Trophoblast cell (in vitro differentiated cells and primary cell): Measurements from ENCODE around the gene RBM15B.

Experiments used
- DNase-seq, 2 donors: peaks; one replicate each; pipeline ENCODE4 v3.0.0-alpha.2; 2016
- H2AFZ ChIP-seq: 2 replicates; pipeline ENCODE4 v1.6.1; 2013; ENCODE audit warnings: low read length, moderate library complexity, mild to moderate bottlenecking; ENCODE audit not compliant: insufficient read depth, poor library complexity
- H2AK5ac ChIP-seq: 2 replicates; pipeline ENCODE4 v1.6.1; 2013; ENCODE audit warnings: mild to moderate bottlenecking, low read length
- H2BK120ac ChIP-seq: 2 replicates; pipeline ENCODE4 v1.6.1; 2013; ENCODE audit warnings: low read length, mild to moderate bottlenecking, moderate library complexity; ENCODE audit not compliant: insufficient read depth, poor library complexity
- H2BK12ac ChIP-seq: 2 replicates; pipeline ENCODE4 v1.6.1; 2013; ENCODE audit warnings: mild to moderate bottlenecking, low read length, moderate library complexity
- H2BK5ac ChIP-seq: 2 replicates; pipeline ENCODE4 v1.6.1; 2013; ENCODE audit warnings: low read length, low read depth, moderate library complexity, mild to moderate bottlenecking; ENCODE audit not compliant: poor library complexity
- H3K14ac ChIP-seq: 2 replicates; pipeline ENCODE4 v1.6.1; 2013; ENCODE audit warnings: mild to moderate bottlenecking, low read length
- H3K18ac ChIP-seq: 2 replicates; pipeline ENCODE4 v1.6.1; 2013; ENCODE audit warnings: mild to moderate bottlenecking, low read length
- H3K23ac ChIP-seq: 2 replicates; pipeline ENCODE4 v1.6.1; 2013; ENCODE audit warnings: low read length
- H3K27ac ChIP-seq: 2 replicates; pipeline ENCODE4 v1.5.1; 2013; ENCODE audit warnings: low read depth, mild to moderate bottlenecking, inconsistent platforms, low read length, moderate library complexity
- H3K27me3 ChIP-seq: 2 replicates; pipeline ENCODE4 v1.6.1; 2013; ENCODE audit warnings: inconsistent platforms, mild to moderate bottlenecking, low read length, moderate library complexity; ENCODE audit not compliant: insufficient read depth
- H3K36me3 ChIP-seq, 2 experiments: 1 replicate in 1 of 2; 2 replicates in 1 of 2; pipeline ENCODE4 v1.6.1; 2013; ENCODE audit warnings: low read length in 2 of 2, mild to moderate bottlenecking in 2 of 2, moderate library complexity in 1 of 2; ENCODE audit not compliant: insufficient read depth in 2 of 2, control insufficient read depth in 1 of 2
- H3K4ac ChIP-seq: 2 replicates; pipeline ENCODE4 v1.6.1; 2013; ENCODE audit warnings: low read depth, mild to moderate bottlenecking, low read length, moderate library complexity
- H3K4me1 ChIP-seq, 2 experiments: 1 replicate in 1 of 2; 2 replicates in 1 of 2; pipeline ENCODE4 v1.6.1; 2013; ENCODE audit warnings: low read length in 2 of 2, mild to moderate bottlenecking in 2 of 2, moderate library complexity in 1 of 2; ENCODE audit not compliant: insufficient read depth in 2 of 2, control insufficient read depth in 1 of 2
- H3K4me2 ChIP-seq: 2 replicates; pipeline ENCODE4 v1.6.1; 2013; ENCODE audit warnings: inconsistent platforms, mild to moderate bottlenecking, low read length, moderate library complexity
- H3K4me3 ChIP-seq: 2 replicates; pipeline ENCODE4 v1.5.1; 2013; ENCODE audit warnings: mild to moderate bottlenecking, low read depth, low read length, inconsistent platforms
- H3K79me1 ChIP-seq: one replicate; pipeline ENCODE4 v1.6.1; 2013; ENCODE audit warnings: low read length
- H3K79me2 ChIP-seq: 2 replicates; pipeline ENCODE4 v1.6.1; 2013; ENCODE audit warnings: low read length, mild to moderate bottlenecking; ENCODE audit not compliant: control insufficient read depth, insufficient read depth, poor library complexity
- H3K9ac ChIP-seq: 2 replicates; pipeline ENCODE4 v1.6.1; 2013; ENCODE audit warnings: mild to moderate bottlenecking, low read length
- H3K9me3 ChIP-seq: 2 replicates; pipeline ENCODE4 v1.6.1; 2013; ENCODE audit warnings: low read depth, mild to moderate bottlenecking, control low read depth, inconsistent platforms, low read length; ENCODE audit not compliant: insufficient read depth
- H4K12ac ChIP-seq: 2 replicates; pipeline ENCODE4 v1.6.1; 2013; ENCODE audit warnings: low read depth, mild to moderate bottlenecking, low read length, moderate library complexity
- H4K8ac ChIP-seq: 2 replicates; pipeline ENCODE4 v1.6.1; 2013; ENCODE audit warnings: low read depth, mild to moderate bottlenecking, low read length, moderate library complexity
- H4K91ac ChIP-seq: one replicate; pipeline ENCODE4 v1.6.1; 2013; ENCODE audit warnings: low read depth, mild to moderate bottlenecking, low read length, moderate library complexity
- WGBS: extraction: QIAGEN DNeasy Blood & Tissue Kit; methylation state at CpG from one replicate; pipeline ENCODE4 v1.1.7; 2013; ENCODE audit warnings: missing lambda C conversion rate; ENCODE audit not compliant: insufficient read length, insufficient coverage; ENCODE audit errors: extremely low coverage; 5-methylcytosine and 5-hydroxymethylcytosine counted together

The RBM15B gene

DNA sequence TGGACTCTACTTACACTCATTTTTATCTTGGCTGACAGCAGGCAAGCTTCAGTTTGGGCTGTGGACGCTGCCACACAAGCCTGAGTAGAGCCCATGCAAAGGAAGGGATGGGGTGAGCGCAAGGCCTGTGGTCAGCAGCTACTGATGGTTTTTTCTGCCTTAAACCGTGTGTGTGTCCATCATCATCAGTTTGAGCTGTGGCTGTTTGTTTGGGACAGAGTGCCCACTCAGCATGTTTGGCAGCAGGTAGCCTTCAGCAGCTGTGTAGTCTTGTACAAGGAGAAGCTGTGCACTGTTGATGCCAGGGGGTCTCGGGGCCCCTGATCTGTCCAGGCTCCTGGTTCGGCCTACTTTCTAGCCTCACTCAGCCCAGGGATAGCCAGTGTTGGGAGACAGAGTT is 3.5 kb downstream of the RBM15B start:
- no peak overlapping the region for H2BK12ac ChIP-seq
- H3K27ac ChIP-seq, result no peak overlapping the region
- peak overlapping the region; percentile 22 for H3K4ac ChIP-seq
- WGBS, result no CpG with 5 or more reads among the region's 5 CpGs
- H3K4me3 ChIP-seq, result no peak overlapping the region
- H3K9ac ChIP-seq, result no peak overlapping the region
- H3K36me3 ChIP-seq, result peaks cover 54 to 64% of the 10 kb centered on the region in 2 experiments
- H3K4me2 ChIP-seq, result no peak overlapping the region
- no peak overlapping the region for H3K14ac ChIP-seq
- H3K79me2 ChIP-seq, result peaks cover 27% of the 10 kb centered on the region
- no peak overlapping the region for H2AFZ ChIP-seq
- H4K12ac ChIP-seq, result no peak overlapping the region
- no peak overlapping the region for H2AK5ac ChIP-seq
- H3K18ac ChIP-seq, result no peak overlapping the region
- no peak overlapping the region for H3K23ac ChIP-seq
- H3K9me3 ChIP-seq, result peaks cover 17% of the 10 kb centered on the region
- H2BK120ac ChIP-seq, result no peak overlapping the region
- no peak for DNase-seq
- H3K4me1 ChIP-seq, result peaks cover 15 to 23% of the 10 kb centered on the region in 2 experiments
- no peak overlapping the region for H2BK5ac ChIP-seq
- peaks cover 11% of the 10 kb centered on the region for H3K79me1 ChIP-seq
- H3K27me3 ChIP-seq, result no peaks in the 10 kb centered on the region
- no peak overlapping the region for H4K8ac ChIP-seq
- H4K91ac ChIP-seq, result no peak overlapping the region

DNA sequence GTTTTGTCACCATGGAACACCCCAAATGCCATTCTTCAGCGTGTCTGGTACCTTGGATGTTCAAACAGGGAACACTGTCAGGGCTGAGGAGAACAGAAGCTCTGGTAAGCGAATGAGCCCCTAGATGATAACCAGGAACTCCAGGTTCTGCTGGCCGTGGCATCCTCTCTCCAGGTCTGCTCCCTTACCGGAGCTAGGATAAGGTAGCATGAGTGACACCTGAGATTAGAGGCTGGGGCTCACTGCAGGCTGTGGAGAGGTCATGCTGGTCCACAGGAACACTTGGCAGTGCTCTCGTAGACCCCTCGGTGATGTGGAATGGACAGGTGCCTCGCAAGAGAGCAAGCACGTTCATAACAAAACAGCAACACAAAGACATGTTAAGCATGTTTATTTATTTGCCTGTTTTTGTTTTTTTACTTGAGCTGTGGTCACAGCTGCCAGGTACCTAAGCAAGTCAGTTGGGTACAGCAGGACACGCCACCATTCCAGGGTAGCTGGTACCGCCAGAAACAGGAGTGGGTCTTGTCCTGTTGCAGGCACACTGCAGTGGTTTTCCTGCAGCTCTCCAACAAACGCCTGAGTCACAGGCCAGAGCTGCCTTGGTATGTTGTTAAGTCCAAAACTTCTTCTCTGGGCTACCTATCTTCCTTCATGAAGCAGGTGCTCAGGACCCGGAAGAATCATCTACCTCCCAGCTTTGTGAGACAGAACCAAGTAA is 4.6 kb downstream of the RBM15B start:
- H3K27me3 ChIP-seq, result no peaks in the 10 kb centered on the region
- H4K91ac ChIP-seq, result no peak overlapping the region
- no peak overlapping the region for H3K14ac ChIP-seq
- H3K18ac ChIP-seq, result no peak overlapping the region
- no peak overlapping the region for H2AK5ac ChIP-seq
- WGBS, result no CpG with 5 or more reads among the region's 12 CpGs
- no peak overlapping the region for H4K8ac ChIP-seq
- H2BK12ac ChIP-seq, result no peak overlapping the region
- peaks cover 27% of the 10 kb centered on the region for H3K79me2 ChIP-seq
- no peak overlapping the region for H3K4ac ChIP-seq
- H3K36me3 ChIP-seq, result peaks cover 49 to 59% of the 10 kb centered on the region in 2 experiments
- no peak overlapping the region for H4K12ac ChIP-seq
- H3K4me1 ChIP-seq, result peaks cover 15 to 18% of the 10 kb centered on the region in 2 experiments
- H3K79me1 ChIP-seq, result peaks cover 11% of the 10 kb centered on the region
- no peak overlapping the region for H3K4me2 ChIP-seq
- H3K9ac ChIP-seq, result no peak overlapping the region
- no peak overlapping the region for H2BK5ac ChIP-seq
- no peak overlapping the region for H3K4me3 ChIP-seq
- no peak overlapping the region for H3K23ac ChIP-seq
- peaks cover 17% of the 10 kb centered on the region for H3K9me3 ChIP-seq
- no peak overlapping the region for H2AFZ ChIP-seq
- no peak overlapping the region for H2BK120ac ChIP-seq
- no peak for DNase-seq
- no peak overlapping the region for H3K27ac ChIP-seq

DNA sequence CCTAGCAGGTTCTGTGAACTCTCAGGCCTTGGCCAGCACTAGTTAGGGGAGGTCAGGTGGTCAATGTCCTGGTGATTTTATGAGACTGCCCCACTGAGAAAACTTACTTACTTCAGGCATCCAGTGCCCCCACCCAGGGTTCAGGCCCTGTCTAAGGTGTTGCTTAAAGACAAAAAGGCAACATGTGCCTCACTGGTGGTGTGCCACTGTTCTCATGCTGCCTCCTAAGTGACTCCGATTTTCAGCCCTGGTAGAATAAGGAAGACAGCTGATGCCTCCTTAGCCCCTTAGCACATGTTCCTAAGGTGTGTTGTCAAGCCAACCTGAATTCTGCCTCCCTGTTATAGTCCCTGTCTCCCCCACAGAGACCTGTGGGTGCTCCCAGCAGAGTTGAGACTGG is 5.3 kb downstream of the RBM15B start:
- Histone ChIP-seq H2AK5ac (no peak overlapping the region), H2BK120ac (no peak overlapping the region), H3K14ac (no peak overlapping the region), H2BK12ac (no peak overlapping the region), H3K9me3 (peaks cover 17% of the 10 kb centered on the region), H3K23ac (no peak overlapping the region), H3K4ac (no peak overlapping the region), H3K79me1 (peaks cover 8% of the 10 kb centered on the region), H3K36me3 (peaks cover 49 to 63% of the 10 kb centered on the region in 2 experiments), H3K18ac (no peak overlapping the region), H4K8ac (no peak overlapping the region), H3K9ac (no peak overlapping the region), H3K79me2 (peaks cover 24% of the 10 kb centered on the region), H4K12ac (no peak overlapping the region), H2AFZ (no peak overlapping the region), H2BK5ac (no peak overlapping the region), H3K27me3 (no peaks in the 10 kb centered on the region), H4K91ac (no peak overlapping the region), H3K4me3 (no peak overlapping the region), H3K27ac (no peak overlapping the region), H3K4me2 (no peak overlapping the region), H3K4me1 (peaks cover 15 to 16% of the 10 kb centered on the region in 2 experiments)
- no peak for DNase-seq
- WGBS, result no CpG with 5 or more reads among the region's 1 CpG

GRCh38 chr3:51397392-51397791 is 6.3 kb downstream of the RBM15B start:
- DNase-seq, result no peak
- Histone ChIP-seq H3K4me2 (no peak overlapping the region), H3K14ac (no peak overlapping the region), H3K36me3 (peaks cover 41 to 59% of the 10 kb centered on the region in 2 experiments), H3K27ac (no peak overlapping the region), H3K4me1 (peaks cover 9 to 11% of the 10 kb centered on the region in 2 experiments), H2BK12ac (no peak overlapping the region), H3K79me1 (no peaks in the 10 kb centered on the region), H2AK5ac (no peak overlapping the region), H3K4ac (no peak overlapping the region), H3K27me3 (no peaks in the 10 kb centered on the region), H3K79me2 (peaks cover 14% of the 10 kb centered on the region), H3K18ac (no peak overlapping the region), H4K12ac (no peak overlapping the region), H2BK120ac (no peak overlapping the region), H2AFZ (no peak overlapping the region), H2BK5ac (no peak overlapping the region), H3K23ac (no peak overlapping the region), H3K9me3 (peaks cover 10% of the 10 kb centered on the region), H3K9ac (no peak overlapping the region), H4K91ac (no peak overlapping the region), H3K4me3 (no peak overlapping the region), H4K8ac (no peak overlapping the region)
- WGBS, result no CpG with 5 or more reads among the region's 5 CpGs
